Stimulated activated memory B cell treated with anti-CD40 and anti-IgM and Interleukin-4, amounts not matched to agents 10 μg/mL and 1 μg/mL and 100 μg/mL, for 72 hours (primary cell): ENCODE data around the gene COMMD7.

ENCODE experiments used
- ATAC-seq: fragments of 150-1000 bp; cut with Tn5 transposase; 2 replicates; pipeline ENCODE4 v1.10.0; 2021
- H3K27ac Mint-ChIP-seq: one replicate; pipeline ENCODE4 v1.8.0; 2022; ENCODE audit warnings: mild to moderate bottlenecking, mixed read lengths
- H3K27me3 Mint-ChIP-seq: one replicate; pipeline ENCODE4 v1.8.0; 2022; ENCODE audit warnings: mixed read lengths
- H3K36me3 Mint-ChIP-seq: one replicate; pipeline ENCODE4 v1.8.0; 2022; ENCODE audit warnings: mixed read lengths
- H3K4me1 Mint-ChIP-seq: one replicate; pipeline ENCODE4 v1.8.0; 2022; ENCODE audit warnings: mixed read lengths
- H3K4me3 Mint-ChIP-seq: one replicate; pipeline ENCODE4 v1.8.0; 2022; ENCODE audit warnings: mild to moderate bottlenecking, moderate library complexity, mixed read lengths
- H3K9me3 Mint-ChIP-seq: one replicate; pipeline ENCODE4 v1.8.0; 2022; ENCODE audit warnings: mixed read lengths

COMMD7 gene

DNA sequence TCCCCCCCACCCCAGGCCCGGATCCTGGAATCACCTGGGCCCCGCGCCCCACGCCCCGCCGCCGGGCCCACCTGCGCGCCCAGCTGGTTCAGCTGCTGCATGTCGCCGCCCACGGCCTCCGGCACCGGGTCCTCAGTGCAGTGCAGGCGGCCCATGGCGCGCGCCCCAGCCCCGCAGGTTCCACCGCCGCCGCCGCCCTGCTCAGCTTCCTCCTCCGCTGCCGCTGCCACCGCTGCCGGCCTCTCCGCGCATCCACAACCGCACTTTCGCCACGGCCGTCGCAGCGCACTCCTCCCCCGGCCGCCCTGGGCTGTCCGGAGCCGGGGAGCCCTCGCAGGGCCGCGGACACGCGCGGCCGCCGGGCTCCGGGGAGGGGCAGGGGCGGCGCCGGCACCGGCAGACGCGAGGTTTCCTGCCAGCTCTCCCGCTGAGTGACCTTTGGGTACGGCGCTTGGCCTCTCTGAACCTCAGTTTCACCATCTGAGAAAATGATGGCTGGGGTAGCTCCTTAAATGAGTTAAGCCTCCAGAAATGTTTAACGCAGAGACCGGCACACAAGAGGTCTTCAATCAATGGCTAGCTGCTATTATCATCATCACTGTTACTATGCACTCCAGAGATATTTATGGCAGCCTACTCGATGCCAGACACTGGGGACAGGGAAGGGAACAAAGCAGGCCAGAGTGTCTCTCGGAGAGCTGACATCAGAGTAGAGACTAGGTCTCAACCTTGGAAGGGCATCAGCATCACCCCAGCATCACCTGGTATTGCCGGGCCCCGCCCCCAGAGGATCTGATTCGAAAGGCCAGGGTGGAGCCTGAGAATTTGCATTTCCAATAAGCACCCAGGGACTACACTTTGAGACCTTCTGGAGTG, at the start of gene COMMD7:
TSS of gene COMMD7 (minus strand) at position 231 of the 876 bp plus-strand sequence. CDS start at position 155, 76 bp downstream.
- Mint-ChIP-seq H3K27ac (peak within 1 kb of the TSS; percentile 94), H3K9me3 (no peaks in the 10 kb centered on the region), H3K27me3 (no peaks in the 10 kb centered on the region), H3K36me3 (no peaks in the 10 kb centered on the region), H3K4me3 (peak within 1 kb of the TSS; percentile 96), H3K4me1 (peaks cover 24% of the 10 kb centered on the region)
- peak; percentile 91 for ATAC-seq

DNA sequence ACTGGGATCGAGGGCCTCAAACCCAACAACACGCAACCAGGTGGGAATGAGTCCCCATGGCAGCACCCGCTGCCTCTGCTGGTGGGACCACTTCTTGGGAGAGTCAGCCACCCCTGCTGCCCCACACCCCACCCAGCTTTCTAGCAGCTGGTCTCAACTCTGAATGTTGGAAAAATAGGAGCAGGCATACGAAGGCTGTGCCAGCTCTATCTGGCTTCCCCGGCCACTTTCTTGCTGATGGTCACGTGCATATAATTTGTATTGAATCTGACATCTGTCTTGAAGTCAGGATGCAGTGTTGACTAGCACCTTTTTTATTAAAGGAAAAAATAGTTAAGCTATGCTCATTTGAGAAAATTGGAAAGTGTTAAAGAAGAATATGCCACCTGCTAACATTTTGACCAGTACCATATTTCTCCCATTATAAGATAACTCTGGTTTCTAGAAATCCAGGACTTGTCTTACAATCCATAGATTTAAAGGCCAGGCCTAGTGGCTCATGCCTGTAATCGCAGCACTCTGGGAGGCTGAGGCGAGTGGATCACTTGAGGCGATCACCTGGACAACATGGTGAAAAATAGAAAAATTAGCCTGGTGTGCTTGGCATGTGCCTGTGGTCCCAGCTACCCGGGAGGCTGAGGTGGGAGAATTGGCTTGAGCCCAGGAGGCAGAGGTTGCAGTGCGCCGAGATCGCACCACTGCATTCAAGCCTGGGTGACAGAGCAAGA, 49.6 kb upstream of the COMMD7 start:
- no peak overlapping the region for H3K4me3 Mint-ChIP-seq
- H3K27ac Mint-ChIP-seq, result no peak overlapping the region
- peaks cover 13% of the 10 kb centered on the region for H3K4me1 Mint-ChIP-seq
- H3K36me3 Mint-ChIP-seq, result no peaks in the 10 kb centered on the region
- H3K27me3 Mint-ChIP-seq, result no peaks in the 10 kb centered on the region
- no peaks in the 10 kb centered on the region for H3K9me3 Mint-ChIP-seq
- no peak for ATAC-seq

DNA sequence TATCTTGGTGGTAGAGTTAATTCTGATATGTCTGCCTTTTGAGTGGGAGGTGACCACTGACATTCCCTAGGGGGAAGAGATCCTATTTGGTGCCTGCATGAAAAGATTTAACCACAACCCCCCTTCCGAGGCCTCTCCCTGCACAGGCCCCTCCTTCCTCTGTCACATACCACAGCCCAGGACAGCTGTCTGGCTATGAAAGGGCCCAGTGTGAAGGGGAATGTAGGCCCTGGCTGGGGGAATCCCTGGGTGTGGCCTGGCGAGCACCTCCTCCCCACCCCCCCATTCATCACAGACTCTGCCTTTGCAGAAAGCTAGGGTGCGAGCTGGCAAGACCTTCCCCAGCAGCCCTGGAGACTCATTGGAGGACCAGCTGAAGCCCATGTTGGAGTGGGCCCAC, 49.0 kb upstream of the COMMD7 start:
- Mint-ChIP-seq H3K4me3 (no peak overlapping the region), H3K27ac (no peak overlapping the region), H3K9me3 (no peaks in the 10 kb centered on the region), H3K36me3 (no peaks in the 10 kb centered on the region), H3K4me1 (peaks cover 13% of the 10 kb centered on the region), H3K27me3 (no peaks in the 10 kb centered on the region)
- peak; percentile 95 for ATAC-seq

DNA sequence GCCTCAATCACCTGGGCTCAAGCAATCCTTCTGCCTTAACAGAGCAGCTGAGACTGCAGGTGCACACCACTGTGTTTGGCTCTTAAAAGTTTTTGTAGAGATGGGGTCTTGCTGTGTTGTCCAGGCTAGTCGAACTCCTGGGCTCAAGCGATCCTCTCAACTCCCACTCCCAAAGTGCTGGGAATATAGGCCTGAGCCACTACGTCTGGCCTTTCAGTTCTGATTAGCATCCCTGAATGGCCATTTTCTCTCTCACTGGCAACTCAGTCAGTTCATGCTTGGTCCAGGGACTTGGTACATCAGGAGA, 47.4 kb upstream of the COMMD7 start:
- no peak overlapping the region for H3K27ac Mint-ChIP-seq
- no peaks in the 10 kb centered on the region for H3K36me3 Mint-ChIP-seq
- no peaks in the 10 kb centered on the region for H3K9me3 Mint-ChIP-seq
- H3K4me1 Mint-ChIP-seq, result peaks cover 13% of the 10 kb centered on the region
- no peak overlapping the region for H3K4me3 Mint-ChIP-seq
- H3K27me3 Mint-ChIP-seq, result no peaks in the 10 kb centered on the region
- ATAC-seq, result no peak

DNA sequence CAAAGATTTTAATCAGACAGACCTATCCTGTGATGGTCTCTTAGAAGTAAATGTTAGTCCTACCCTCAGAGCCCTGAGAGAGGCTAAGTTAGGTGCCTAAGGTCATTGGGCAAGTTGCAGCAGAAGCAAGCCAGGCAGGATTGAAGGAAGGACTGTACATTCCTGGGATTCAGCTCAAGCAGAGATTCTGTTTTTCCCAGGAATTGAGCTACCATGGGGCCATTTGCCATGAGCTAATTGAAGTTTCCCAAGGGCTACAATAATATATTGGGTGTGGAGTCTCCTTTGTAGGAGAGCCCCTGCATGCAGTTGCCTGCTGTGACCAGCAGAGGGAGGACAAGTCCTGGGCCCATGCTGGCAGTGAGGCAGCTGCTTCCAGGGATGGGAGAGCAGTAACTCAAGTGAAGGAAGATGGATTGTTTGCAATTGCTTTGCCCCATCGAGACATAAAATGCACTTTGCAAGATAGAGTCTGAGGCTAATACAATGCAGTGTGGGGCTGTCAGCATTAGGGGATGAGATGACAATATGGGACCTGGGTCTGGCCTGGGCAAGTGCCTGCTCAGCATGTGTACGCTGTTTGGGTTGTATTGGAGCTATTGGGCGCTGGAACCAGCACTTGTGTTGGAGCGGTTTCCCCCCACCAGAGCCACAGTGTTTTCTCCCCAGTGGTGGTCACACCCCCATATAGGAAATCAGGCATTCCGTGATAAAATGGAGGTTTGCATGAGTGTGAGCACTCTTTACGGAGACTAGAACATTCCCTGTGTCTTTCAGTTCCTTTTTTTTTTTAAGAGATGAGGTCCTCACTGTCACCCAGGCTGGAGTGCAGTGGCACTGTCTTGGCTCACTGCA, 46.9 kb upstream of the COMMD7 start:
- ATAC-seq, result peak; percentile 69
- H3K4me3 Mint-ChIP-seq, result no peak overlapping the region
- H3K27ac Mint-ChIP-seq, result no peak overlapping the region

DNA sequence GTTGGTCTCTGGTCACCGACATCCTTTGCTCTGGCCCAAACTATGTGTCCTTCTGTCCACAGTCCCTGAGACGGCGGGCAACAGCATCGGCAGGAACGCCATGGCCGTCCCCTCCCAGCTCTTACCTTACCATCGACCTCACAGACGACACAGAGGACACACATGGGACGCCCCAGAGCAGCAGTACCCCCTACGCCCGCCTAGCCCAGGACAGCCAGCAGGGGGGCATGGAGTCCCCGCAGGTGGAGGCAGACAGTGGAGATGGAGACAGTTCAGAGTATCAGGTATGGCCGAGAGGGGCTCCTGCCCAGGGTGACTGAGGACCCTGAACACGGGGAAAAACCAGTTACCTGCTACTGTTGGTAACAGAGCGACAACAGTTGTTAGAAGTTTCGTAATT, 43.9 kb upstream of the COMMD7 start:
- no peak for ATAC-seq
- no peaks in the 10 kb centered on the region for H3K27me3 Mint-ChIP-seq
- peaks cover 9% of the 10 kb centered on the region for H3K4me1 Mint-ChIP-seq
- no peak overlapping the region for H3K27ac Mint-ChIP-seq
- H3K4me3 Mint-ChIP-seq, result no peak overlapping the region
- no peaks in the 10 kb centered on the region for H3K36me3 Mint-ChIP-seq
- no peaks in the 10 kb centered on the region for H3K9me3 Mint-ChIP-seq

More for the DNA sequence above, 46.9 kb upstream of the COMMD7 start:
- Mint-ChIP-seq H3K9me3 (no peaks in the 10 kb centered on the region), H3K36me3 (no peaks in the 10 kb centered on the region), H3K4me1 (peaks cover 13% of the 10 kb centered on the region), H3K27me3 (no peaks in the 10 kb centered on the region)

DNA sequence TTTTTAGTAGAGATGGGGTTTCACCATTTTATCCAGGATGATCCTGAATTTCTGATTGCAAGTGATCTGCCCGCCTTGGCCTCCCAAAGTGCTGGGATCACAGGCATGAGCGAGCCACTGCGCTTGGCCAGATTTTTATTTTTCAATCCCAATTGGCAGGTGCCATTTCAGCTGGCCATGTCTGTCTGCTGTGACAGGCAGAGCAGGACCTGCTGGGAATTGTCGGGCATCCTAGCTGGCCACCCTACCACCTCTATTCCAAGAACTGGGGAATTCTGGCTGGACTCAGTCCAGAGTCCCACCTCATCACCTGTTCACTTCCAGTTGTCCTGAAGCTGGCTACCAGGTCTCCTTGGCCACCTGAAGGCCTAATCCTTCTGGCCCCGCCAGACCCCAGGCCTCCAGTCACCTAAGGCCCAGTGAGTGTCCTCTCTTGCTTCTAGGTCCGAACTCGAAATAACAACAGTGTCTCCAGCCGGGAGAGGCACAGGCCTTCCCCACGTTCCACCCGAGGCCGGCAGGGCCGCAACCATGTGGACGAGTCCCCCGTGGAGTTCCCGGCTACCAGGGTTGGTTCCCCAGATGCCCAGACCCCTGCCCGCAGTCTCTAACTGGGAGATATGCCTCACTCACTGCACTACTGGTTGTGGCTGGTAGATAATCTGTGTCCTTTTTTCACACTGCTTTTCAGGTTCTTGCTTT, 42.9 kb upstream of the COMMD7 start:
- Mint-ChIP-seq H3K4me3 (no peak overlapping the region), H3K27ac (no peak overlapping the region), H3K9me3 (no peaks in the 10 kb centered on the region), H3K36me3 (no peaks in the 10 kb centered on the region), H3K4me1 (no peaks in the 10 kb centered on the region), H3K27me3 (no peaks in the 10 kb centered on the region)
- no peak for ATAC-seq

DNA sequence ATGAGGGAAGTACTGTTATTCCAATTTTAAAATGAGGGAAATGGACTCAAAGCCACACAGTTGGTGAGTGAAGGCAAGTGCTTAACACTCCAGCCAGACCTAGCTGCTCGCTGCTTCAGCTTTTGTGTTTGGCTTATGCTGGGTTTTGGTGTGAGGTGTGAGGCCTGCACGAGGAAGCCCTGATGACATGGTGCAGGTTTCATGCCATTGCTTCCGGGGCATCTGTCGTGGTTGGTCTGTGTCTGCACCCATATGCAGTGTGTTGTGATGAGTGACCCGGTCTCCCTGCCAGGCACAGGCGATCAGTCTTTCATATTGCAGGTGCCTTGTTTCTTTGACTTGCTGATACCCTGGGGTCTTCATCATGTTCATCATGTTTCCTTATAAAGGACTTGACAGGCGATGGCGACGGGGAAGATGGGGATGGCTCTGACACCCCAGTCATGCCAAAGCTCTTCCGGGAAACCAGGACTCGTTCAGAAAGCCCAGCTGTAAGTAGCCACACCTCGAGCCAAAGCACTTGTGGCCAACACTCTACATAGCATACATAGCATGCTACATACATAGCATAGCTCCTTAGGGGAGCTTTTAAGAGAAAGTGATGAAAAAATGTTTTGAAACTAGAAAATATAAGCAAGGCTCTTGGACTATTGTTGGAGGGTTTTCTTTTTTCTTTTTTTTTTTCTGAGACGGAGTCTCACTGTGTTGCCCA, 41.3 kb upstream of the COMMD7 start:
- no peaks in the 10 kb centered on the region for H3K4me1 Mint-ChIP-seq
- no peak overlapping the region for H3K4me3 Mint-ChIP-seq
- H3K27ac Mint-ChIP-seq, result no peak overlapping the region
- H3K27me3 Mint-ChIP-seq, result no peaks in the 10 kb centered on the region
- no peaks in the 10 kb centered on the region for H3K36me3 Mint-ChIP-seq
- H3K9me3 Mint-ChIP-seq, result no peaks in the 10 kb centered on the region
- ATAC-seq, result no peak

DNA sequence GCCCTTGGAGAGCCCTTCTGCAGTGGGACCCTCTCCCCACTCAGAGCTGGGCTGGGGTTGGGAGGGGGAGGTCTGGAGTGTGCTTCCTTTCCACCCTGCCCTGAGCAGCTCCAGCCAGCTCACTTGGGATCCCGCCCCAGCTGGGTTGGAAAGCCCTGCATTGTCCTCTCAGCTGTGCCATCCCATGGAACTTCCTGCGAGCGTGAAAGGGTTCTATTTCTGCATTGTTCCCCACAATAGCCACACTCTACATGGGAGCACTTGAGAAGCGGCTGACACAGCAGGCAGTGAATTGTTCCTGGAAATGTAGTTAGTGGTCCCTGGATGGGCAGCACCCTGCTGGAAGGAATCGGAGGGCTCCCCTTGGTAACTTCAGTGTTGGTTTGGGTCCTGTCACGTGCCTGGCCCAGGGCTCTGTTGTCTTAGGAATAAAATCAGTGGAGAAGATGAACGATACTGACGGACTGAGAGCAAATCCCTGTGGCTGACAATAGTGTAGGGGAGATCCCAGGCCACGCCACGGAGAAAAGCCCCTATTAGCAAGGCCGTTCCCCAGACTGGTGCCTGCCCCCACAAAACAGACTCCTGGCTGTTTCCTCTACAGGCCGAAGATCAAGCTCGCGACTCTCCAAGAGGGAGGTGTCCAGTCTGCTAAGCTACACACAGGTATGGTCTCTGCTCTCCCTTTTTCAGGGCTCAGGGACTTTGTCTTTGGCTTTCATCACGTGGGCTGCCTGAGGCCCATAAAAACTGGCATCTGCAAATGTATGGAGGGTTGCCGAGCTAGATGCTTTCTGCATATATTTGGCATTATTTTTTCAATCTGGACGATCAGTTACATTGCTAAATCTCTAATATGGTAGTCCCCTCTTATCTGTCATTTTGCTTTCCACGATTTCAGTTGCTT, 37.7 kb upstream of the COMMD7 start:
- Mint-ChIP-seq H3K4me1 (peaks cover 6% of the 10 kb centered on the region), H3K27ac (no peak overlapping the region), H3K36me3 (no peaks in the 10 kb centered on the region), H3K4me3 (no peak overlapping the region), H3K27me3 (no peaks in the 10 kb centered on the region), H3K9me3 (no peaks in the 10 kb centered on the region)
- ATAC-seq, result peak; percentile 9

DNA sequence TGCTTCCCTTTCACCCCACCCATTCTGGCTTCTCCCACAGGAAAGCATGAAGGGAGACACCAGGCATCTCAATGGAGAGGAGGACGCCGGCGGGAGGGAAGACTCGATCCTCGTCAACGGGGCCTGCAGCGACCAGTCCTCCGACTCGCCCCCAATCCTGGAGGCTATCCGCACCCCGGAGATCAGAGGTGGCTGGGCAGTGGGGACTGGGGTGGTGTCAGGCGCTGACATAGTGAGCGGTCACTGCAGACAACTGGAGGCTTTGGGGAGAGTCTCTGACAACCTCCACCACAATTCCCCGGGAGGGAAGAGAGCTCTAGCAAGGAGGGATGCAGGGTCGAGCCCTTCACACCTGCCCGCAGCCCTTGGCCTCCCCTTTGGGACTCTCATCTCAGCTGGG, 37.0 kb upstream of the COMMD7 start:
- no peaks in the 10 kb centered on the region for H3K27me3 Mint-ChIP-seq
- H3K9me3 Mint-ChIP-seq, result no peaks in the 10 kb centered on the region
- H3K4me1 Mint-ChIP-seq, result peaks cover 6% of the 10 kb centered on the region
- H3K4me3 Mint-ChIP-seq, result no peak overlapping the region
- no peaks in the 10 kb centered on the region for H3K36me3 Mint-ChIP-seq
- ATAC-seq, result no peak
- no peak overlapping the region for H3K27ac Mint-ChIP-seq

DNA sequence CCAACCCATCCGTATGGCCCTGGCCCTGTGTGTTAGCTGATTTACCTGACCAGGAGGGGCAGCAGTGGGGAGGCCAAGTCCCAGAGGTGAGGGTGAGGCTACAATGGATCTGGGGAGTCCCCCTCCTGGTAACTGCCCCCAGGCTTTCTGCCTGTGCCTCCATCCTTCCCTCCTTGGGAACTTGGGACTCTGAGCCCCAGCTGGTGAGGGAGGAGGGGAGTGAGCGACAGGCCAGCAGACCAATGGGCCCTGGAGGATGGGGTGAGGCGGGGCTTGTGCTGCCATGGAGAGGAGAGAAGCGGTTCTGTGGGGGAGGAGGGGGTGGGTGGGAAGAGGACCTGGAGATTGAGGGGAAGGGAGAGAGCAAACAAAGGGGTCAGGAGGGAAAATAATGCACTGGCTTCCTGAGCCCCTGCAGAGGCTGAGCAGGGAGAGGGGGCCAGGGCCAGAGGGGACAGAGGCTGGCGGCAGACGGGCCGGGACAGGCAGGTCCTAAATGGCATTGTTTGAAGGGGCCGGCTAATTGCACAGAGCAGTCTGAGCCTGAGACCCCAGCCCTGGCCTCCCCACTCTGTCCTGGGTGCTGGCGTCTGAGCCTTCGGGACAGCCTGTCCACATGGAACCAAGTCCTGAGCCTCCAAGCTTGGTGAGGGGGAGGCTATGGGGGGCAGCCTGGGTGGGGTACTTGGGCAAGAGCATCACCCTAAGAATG, 36.4 kb upstream of the COMMD7 start:
- no peaks in the 10 kb centered on the region for H3K9me3 Mint-ChIP-seq
- H3K4me3 Mint-ChIP-seq, result no peak overlapping the region
- peaks cover 6% of the 10 kb centered on the region for H3K4me1 Mint-ChIP-seq
- no peaks in the 10 kb centered on the region for H3K36me3 Mint-ChIP-seq
- no peak overlapping the region for H3K27ac Mint-ChIP-seq
- H3K27me3 Mint-ChIP-seq, result no peaks in the 10 kb centered on the region
- ATAC-seq, result no peak

DNA sequence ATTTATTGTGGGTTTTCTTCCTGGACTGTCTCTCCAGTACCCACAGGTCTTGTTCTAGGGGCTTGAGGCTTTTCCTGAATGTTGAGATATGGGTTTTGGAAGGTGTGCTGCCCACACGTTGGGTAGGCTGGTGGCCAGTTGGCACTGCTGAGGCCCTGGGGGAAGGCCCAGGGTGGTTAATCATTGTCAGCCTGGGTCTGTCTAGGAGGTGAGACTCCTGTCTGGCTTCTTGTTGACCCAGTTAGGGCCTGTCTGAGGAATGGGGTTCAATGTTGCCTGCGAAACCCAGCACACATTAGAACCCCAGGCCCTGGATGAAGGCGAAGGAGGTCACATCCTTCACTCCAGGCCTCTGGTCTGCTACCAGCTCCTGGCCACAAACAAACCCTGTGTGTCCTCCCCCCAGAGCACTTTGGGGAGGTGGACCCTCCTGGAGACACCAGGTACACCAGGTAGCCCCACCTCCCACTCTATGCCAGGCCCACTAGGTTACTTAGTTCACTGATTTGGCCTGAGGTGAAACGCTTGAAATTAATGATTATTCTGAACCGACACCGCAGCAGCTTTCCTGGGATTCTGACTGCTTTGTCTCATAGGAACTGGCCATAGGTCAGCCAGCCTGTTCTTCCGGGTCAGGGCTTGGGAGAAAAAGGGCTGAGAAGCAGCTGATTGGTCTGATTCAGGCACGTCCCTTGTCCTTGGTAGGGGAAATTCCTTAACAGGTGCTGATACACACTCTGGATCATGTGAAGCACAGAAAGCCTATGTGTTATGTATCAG, 34.1 kb upstream of the COMMD7 start:
- no peaks in the 10 kb centered on the region for H3K9me3 Mint-ChIP-seq
- peaks cover 6% of the 10 kb centered on the region for H3K4me1 Mint-ChIP-seq
- H3K27ac Mint-ChIP-seq, result no peak overlapping the region
- no peaks in the 10 kb centered on the region for H3K27me3 Mint-ChIP-seq
- no peaks in the 10 kb centered on the region for H3K36me3 Mint-ChIP-seq
- ATAC-seq, result no peak
- H3K4me3 Mint-ChIP-seq, result no peak overlapping the region
